K562 (cell line): ENCODE measurements around the gene NIPAL3. TPM values are rescaled to one million over a fixed set of nuclear protein-coding genes. Genes with fewer than 3 reads are reported as not detected.

ENCODE experiments used
- ATAC-seq: fragments of 200-7000 bp; cut with Tn5 transposase; 3 replicates; pipeline ENCODE4 v1.9.1; 2020; ENCODE audit warnings: moderate library complexity
- BruUV-seq: library from RNA; stranded (reverse); fragments of 400-500 nt; replicated peaks from 2 replicates; lab custom pipeline; 2021; lab: Mats Ljungman, UMichigan
- CTCF ChIA-PET: fragments of 300-600 bp; formaldehyde crosslinking; extraction: SDS; loops from one replicate; lab custom pipeline; 2021; ENCODE audit warnings: low intra/inter-chr PET ratio; lab: Yijun Ruan, JAX
- POLR2A ChIA-PET: fragments of 300-600, 350-650 bp; sonication (Branson Sonifier 250); formaldehyde crosslinking; extraction: SDS; loops from one replicate; lab custom pipeline; 2021; ENCODE audit warnings: antibody characterized with exemption, inconsistent platforms; lab: Yijun Ruan, JAX
- DNase-seq, 4 experiments: peaks; one replicate each; pipeline versions ENCODE4 v3.0.0 to v3.0.0-alpha.2; 2011 to 2018; ENCODE audit warnings: low spot score in 3 of 4, mixed read lengths in 3 of 4; ENCODE audit errors: extremely low read depth in 1 of 4
- FAIRE-seq: peaks from 2 replicates; lab custom pipeline; 2011; peaks lifted over from hg19 to GRCh38; lab: Jason Lieb, UNC
- H2AFZ ChIP-seq: 2 replicates; pipeline ENCODE4 v1.6.0; 2011; ENCODE audit warnings: low read depth, low read length, control low read depth, inconsistent platforms
- H3K27ac ChIP-seq: fragments of 200-600 bp; 3 replicates; pipeline ENCODE4 v1.8.0; 2011; ENCODE audit warnings: low read depth, mild to moderate bottlenecking, control low read depth, inconsistent platforms, low read length, moderate library complexity, mixed read lengths; ENCODE audit errors: extremely low read depth
- H3K27me3 ChIP-seq, 2 experiments: fragments of 300-600 bp in 1 of 2; 2 replicates in 1 of 2; 3 replicates in 1 of 2; pipeline versions ENCODE4 v1.6.0 to v1.8.0; 2011; ENCODE audit warnings: inconsistent platforms in 2 of 2, low read length in 2 of 2, mild to moderate bottlenecking in 1 of 2, mixed read lengths in 1 of 2, moderate library complexity in 1 of 2; ENCODE audit not compliant: control insufficient read depth in 2 of 2, insufficient read depth in 2 of 2
- H3K36me3 ChIP-seq: fragments of 300-600 bp; 3 replicates; pipeline ENCODE4 v1.8.0; 2011; ENCODE audit warnings: mild to moderate bottlenecking, low read length, inconsistent platforms; ENCODE audit not compliant: control insufficient read depth, insufficient read depth
- H3K4me1 ChIP-seq, 2 experiments: fragments of 200-600 bp in 1 of 2; replicated peaks in 1 of 2; 2 replicates in 1 of 2; 3 replicates in 1 of 2; pipeline versions ENCODE4 v1.5.1 to v1.8.0; 2011; ENCODE audit warnings: inconsistent platforms in 2 of 2, low read length in 2 of 2, mild to moderate bottlenecking in 1 of 2, mixed read lengths in 1 of 2, moderate library complexity in 1 of 2; ENCODE audit not compliant: control insufficient read depth in 2 of 2, insufficient read depth in 2 of 2
- H3K4me2 ChIP-seq: 2 replicates; pipeline ENCODE4 v1.6.1; 2011; ENCODE audit warnings: low read length, control low read depth, inconsistent platforms, mixed read lengths; ENCODE audit not compliant: insufficient read depth
- H3K4me3 ChIP-seq: fragments of 200-600 bp; sonication (generic), shearing (Covaris generic); 2 replicates; pipeline ENCODE4 v1.5.1; 2016; ENCODE audit warnings: control low read depth, inconsistent platforms
- H3K79me2 ChIP-seq: fragments of 200-600 bp; 3 replicates; pipeline ENCODE4 v1.8.0; 2011; ENCODE audit warnings: low read length, inconsistent platforms; ENCODE audit not compliant: control insufficient read depth, insufficient read depth
- H3K9ac ChIP-seq, 2 experiments: 2 replicates each; pipeline versions ENCODE4 v1.6.0 to v1.6.1; 2011; ENCODE audit warnings: low read depth in 2 of 2, low read length in 2 of 2, control low read depth in 1 of 2, inconsistent platforms in 1 of 2, mild to moderate bottlenecking in 1 of 2, mixed read lengths in 1 of 2; ENCODE audit not compliant: insufficient read depth in 1 of 2
- H3K9me1 ChIP-seq: one replicate; pipeline ENCODE4 v1.6.0; 2011; ENCODE audit warnings: inconsistent platforms, mild to moderate bottlenecking, low read length, moderate library complexity; ENCODE audit not compliant: control insufficient read depth, insufficient read depth
- H3K9me3 ChIP-seq: replicated peaks from 2 replicates; pipeline ENCODE4 v1.5.1; 2011; ENCODE audit warnings: low read depth, low read length, inconsistent platforms; ENCODE audit not compliant: control insufficient read depth, insufficient read depth
- H4K20me1 ChIP-seq: replicated peaks from 2 replicates; pipeline ENCODE4 v1.6.1; 2011; ENCODE audit warnings: low read length, inconsistent platforms, mixed read lengths; ENCODE audit not compliant: control insufficient read depth, insufficient read depth
- BCL6 ChIP-seq: fragments of 250-450 bp; sonication (Bioruptor Pico); IDR thresholded peaks from 2 replicates; pipeline ENCODE4 v1.4.0; 2020
- BCOR ChIP-seq: fragments of 450-650 bp; IDR thresholded peaks from 2 replicates; pipeline ENCODE4 v1.6.1; 2016
- KDM1A ChIP-seq, 2 experiments: fragments of 450-650 bp; IDR thresholded peaks; 2 replicates each; pipeline ENCODE4 v1.6.1; 2016; ENCODE audit warnings: mild to moderate bottlenecking in 2 of 2
- POLR2AphosphoS2 ChIP-seq: IDR thresholded peaks from 2 replicates; pipeline ENCODE4 v1.6.1; 2012; ENCODE audit warnings: low read length, improper control_type of control experiment
- RBM25 ChIP-seq: fragments of 200-400 bp; formaldehyde crosslinking; IDR thresholded peaks from 2 replicates; pipeline ENCODE4 v1.6.1; 2018; ENCODE audit warnings: low read length, low read depth, moderate library complexity; ENCODE audit not compliant: severe bottlenecking
- TRIM24 ChIP-seq, 2 experiments: fragments of 450-650 bp; IDR thresholded peaks; 2 replicates each; pipeline ENCODE4 v1.6.1; 2016
- ZFP36 ChIP-seq: fragments of 150-350 bp; IDR thresholded peaks from 2 replicates; pipeline ENCODE4 v1.6.1; 2018; ENCODE audit warnings: low read length, low read depth; ENCODE audit not compliant: partially characterized antibody
- ZNF436 ChIP-seq: fragments of 250-450, 450-650 bp; sonication (Bioruptor Pico); formaldehyde crosslinking; IDR thresholded peaks from 2 replicates; pipeline ENCODE4 v1.7.0; 2020; ENCODE audit warnings: mild to moderate bottlenecking
- WGBS: fragments of 100-300 bp; shearing (Covaris generic); methylation state at CpG from one replicate; pipeline ENCODE4 v1.1.6; 2016; ENCODE audit warnings: low coverage, mixed read lengths; ENCODE audit not compliant: insufficient coverage; ENCODE audit errors: missing lambda C conversion rate; 5-methylcytosine and 5-hydroxymethylcytosine counted together
- in situ Hi-C: fragments of 300-500 bp; cut with MboI; formaldehyde crosslinking; loops from 4 replicates; pipeline ENCODE4 v1.15.0; 2018; ENCODE audit warnings: inconsistent platforms, mixed read lengths
- intact Hi-C: fragments of 100-400 bp; cut with micrococcal nuclease; formaldehyde crosslinking; loops from 2 replicates; pipeline ENCODE4 v1.14.2; 2022
- polyA plus RNA-seq, 8 experiments: library from polyadenylated mRNA; depleted of rRNA in 4 of 8; stranded (reverse) in 5 of 8; unstranded in 3 of 8; fragments of >200 nt; fragmentation: Nextera tagmentation in 2 of 8; fragmentation: Illumina TruSeq in 1 of 8; extraction: Ambion mirVana in 2 of 8; extraction: Trizol in 1 of 8; gene quantifications; 2 replicates each; pipeline versions ENCODE4 v1.2.1 to v1.2.3, GENCODE V29; 2011 to 2014; ENCODE audit warnings: inconsistent platforms in 1 of 8, missing spikeins in 1 of 8
- total RNA-seq, 7 experiments: library from RNA; depleted of rRNA in 6 of 7; stranded (reverse); fragments of >200 nt in 6 of 7; fragmentation: Illumina TruSeq in 2 of 7; extraction: Trizol in 2 of 7; gene quantifications; 2 replicates each; pipeline versions ENCODE4 v1.2.1 to v1.2.3, GENCODE V29; 2011 to 2021; ENCODE audit warnings: low replicate concordance in 1 of 7

The NIPAL3 gene
- total and polyA plus RNA-seq, 9 of the 15 experiments (the other 6 are each of a cell fraction or from before 2014, with no cell fraction given) = 10.5 to 26.3 (median 16.0) TPM

DNA sequence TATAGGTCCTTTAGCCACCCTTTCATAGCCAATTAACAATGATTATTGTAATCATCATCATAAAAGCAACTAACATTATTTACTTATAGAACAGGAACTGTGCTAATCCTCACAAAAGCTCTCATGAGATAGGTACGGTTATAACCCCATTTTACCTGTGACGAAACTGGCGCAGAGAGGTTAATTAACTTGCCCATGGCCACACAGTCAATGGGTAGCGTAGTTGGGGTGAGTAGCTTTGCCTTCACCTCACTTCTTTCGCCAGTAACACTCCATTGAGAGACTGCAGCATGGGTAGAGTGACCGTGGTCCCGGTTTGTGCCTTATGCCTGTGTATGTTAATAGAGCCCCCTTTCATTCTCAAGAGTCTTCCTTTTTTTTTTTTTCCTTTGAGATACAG, 10.3 kb downstream of the NIPAL3 start:
- no TSS peak for BruUV-seq
- in situ Hi-C loops (no loop called here), intact Hi-C loops (no loop called here)
- ChIA-PET POLR2A (interaction anchor here (0.9 to 2.6 kb wide), 3 partner anchors 9 to 34 kb away, joined by 3 to 21 read pairs (median 4); partner anchors contain the start of gene NIPAL3), CTCF (no interaction called here)
- Histone ChIP-seq H4K20me1 (0 out of 2 replicates have a peak, but pooled peaks cover 5% of the 10 kb centered on the region), H2AFZ (no peak overlapping the region), H3K9me3 (no peaks in the 10 kb centered on the region), H3K9me1 (no peaks in the 10 kb centered on the region), H3K4me3 (no peak overlapping the region), H3K4me1 (peaks cover 3 to 4% of the 10 kb centered on the region in 2 experiments; a peak in 2 of 5 replicates), H3K9ac (no peak overlapping the region), H3K79me2 (no peaks in the 10 kb centered on the region), H3K27ac (no peak overlapping the region), H3K36me3 (peaks cover 27% of the 10 kb centered on the region), H3K27me3 (no peaks in the 10 kb centered on the region), H3K4me2 (no peak overlapping the region)
- TF ChIP-seq BCL6 (CRISPR knock-in tag) (no peak), KDM1A (IDR thresholded peaks at IDR 0.05) (0 out of 4 replicates have a peak, but pooled peaks of 1 of the 2 experiments have one; percentile 18), ZNF436 (CRISPR knock-in tag) (no peak), POLR2AphosphoS2 (no peak), ZFP36 (peak; percentile 56), TRIM24 (IDR thresholded peaks at IDR 0.05) (no peak), RBM25 (peak; percentile 62), BCOR (peak; percentile 69)
- DNase-seq (no peak), ATAC-seq (no peak), FAIRE-seq (no peak)
- WGBS = 83% methylated on average over 7 of the region's 7 CpGs
